ENCODE data around the gene NDUFAF2.

The NDUFAF2 gene

GRCh38 chr5:60929024-60929423, 16.0 kb upstream of the NDUFAF2 start:
- no peak overlapping the region for H3K4me3 ChIP-seq (ENCODE audit: low read depth, low read length)
- DNase-seq (ENCODE audit: low read depth): no peak
- TF ChIP-seq CTCF (IDR thresholded peaks at IDR 0.05; ENCODE audit: control insufficient read depth, extremely low read depth, insufficient read depth): peak; percentile 35; the same call in 1 of the 2 replicates

- TF ChIP-seq CTCF (IDR thresholded peaks at IDR 0.05; ENCODE audit: control insufficient read depth, extremely low read depth, insufficient read depth): no peak
- no peak for DNase-seq (ENCODE audit: low read depth)
- H3K4me3 ChIP-seq (ENCODE audit: low read depth, low read length): peak overlapping the region; percentile 95
These were observed 1.4 kb upstream of the NDUFAF2 start for GRCh38 chr5:60943624-60944023.

GRCh38 chr5:60945813-60946187, 795 bp downstream of the NDUFAF2 start:
- H3K4me3 ChIP-seq (ENCODE audit: low read depth, low read length): peak overlapping the region; percentile 95
- TF ChIP-seq CTCF (IDR thresholded peaks at IDR 0.05; ENCODE audit: control insufficient read depth, extremely low read depth, insufficient read depth): no peak
- peak; percentile 7 for DNase-seq (ENCODE audit: low read depth)

- DNase-seq (ENCODE audit: low read depth): no peak
- no peak overlapping the region for H3K4me3 ChIP-seq (ENCODE audit: low read depth, low read length)
- no peak for TF ChIP-seq CTCF (IDR thresholded peaks at IDR 0.05; ENCODE audit: control insufficient read depth, extremely low read depth, insufficient read depth)
These were observed 3.7 kb downstream of the NDUFAF2 start for GRCh38 chr5:60948738-60949137.

GRCh38 chr5:60955239-60955638, 10.2 kb downstream of the NDUFAF2 start:
- no peak overlapping the region for H3K4me3 ChIP-seq (ENCODE audit: low read depth, low read length)
- DNase-seq (ENCODE audit: low read depth): no peak

GRCh38 chr5:60958088-60958487, 13.1 kb downstream of the NDUFAF2 start:
- TF ChIP-seq CTCF (IDR thresholded peaks at IDR 0.05; ENCODE audit: control insufficient read depth, extremely low read depth, insufficient read depth): no peak
- no peak overlapping the region for H3K4me3 ChIP-seq (ENCODE audit: low read depth, low read length)
- DNase-seq (ENCODE audit: low read depth): no peak

More at GRCh38 chr5:60955239-60955638, 10.2 kb downstream of the NDUFAF2 start:
- TF ChIP-seq CTCF (IDR thresholded peaks at IDR 0.05; ENCODE audit: control insufficient read depth, extremely low read depth, insufficient read depth): no peak

GRCh38 chr5:60958712-60959111, 13.7 kb downstream of the NDUFAF2 start:
- no peak for DNase-seq (ENCODE audit: low read depth)
- no peak for TF ChIP-seq CTCF (IDR thresholded peaks at IDR 0.05; ENCODE audit: control insufficient read depth, extremely low read depth, insufficient read depth)
- no peak overlapping the region for H3K4me3 ChIP-seq (ENCODE audit: low read depth, low read length)

Data from LNCaP clone FGC (cell line).